GM19372 (cell line): Measurements from ENCODE around the gene MS4A4E.
"Not testable (repeated sequence)": the region's sequence is repeated elsewhere in the genome, so short reads cannot be mapped to it uniquely, and the experiment has no call there.

Experiments
- ATAC-seq: cut with Tn5 transposase; IDR thresholded peaks from one replicate; pipeline ENCODE4 v1.9.1; 2021; ENCODE audit warnings: mild to moderate bottlenecking, low read depth, moderate library complexity; ENCODE audit not compliant: unreplicated experiment

The MS4A4E gene

GRCh38 chr11:60242740-60243239 lies at the start of gene MS4A4E:
MS4A4E (minus strand) TSS chr11:60243137; CDS start chr11:60230055, 13,082 bp downstream.
- no peak for ATAC-seq

- ATAC-seq, result no peak
These were observed 49.2 kb upstream of the MS4A4E start for GRCh38 chr11:60292145-60292544.

GRCh38 chr11:60288531-60288930 lies 45.6 kb upstream of the MS4A4E start:
- ATAC-seq, result no peak

GRCh38 chr11:60285411-60286126 lies 42.6 kb upstream of the MS4A4E start:
- ATAC-seq, result not testable (repeated sequence)

GRCh38 chr11:60282286-60282685 lies 39.3 kb upstream of the MS4A4E start:
- no peak for ATAC-seq

- ATAC-seq, result no peak
These were observed 38.5 kb upstream of the MS4A4E start for GRCh38 chr11:60281485-60281884.

- no peak for ATAC-seq
These were observed 37.5 kb upstream of the MS4A4E start, which contains the start of gene MS4A4A for GRCh38 chr11:60280412-60280811. MS4A4A (plus strand) TSS chr11:60280666; CDS start chr11:60280676, 10 bp downstream.

GRCh38 chr11:60274416-60274815 lies 31.5 kb upstream of the MS4A4E start:
- ATAC-seq, result no peak

GRCh38 chr11:60265373-60266214 lies 22.7 kb upstream of the MS4A4E start:
- no peak for ATAC-seq

GRCh38 chr11:60264644-60265043 lies 21.7 kb upstream of the MS4A4E start:
- no peak for ATAC-seq

- no peak for ATAC-seq
These were observed 20.5 kb upstream of the MS4A4E start for GRCh38 chr11:60263402-60263801.

- no peak for ATAC-seq
These were observed 18.1 kb upstream of the MS4A4E start for GRCh38 chr11:60261014-60261413.

- ATAC-seq, result no peak
These were observed 15.2 kb upstream of the MS4A4E start for GRCh38 chr11:60257956-60258722.

GRCh38 chr11:60252213-60253108 lies 9.5 kb upstream of the MS4A4E start:
- no peak for ATAC-seq

GRCh38 chr11:60251485-60252212 lies 8.7 kb upstream of the MS4A4E start:
- no peak for ATAC-seq

- no peak for ATAC-seq
These were observed 1.2 kb downstream of the MS4A4E start for GRCh38 chr11:60241786-60242185.

GRCh38 chr11:60240662-60241061 lies 2.3 kb downstream of the MS4A4E start:
- no peak for ATAC-seq

- no peak for ATAC-seq
These were observed 7.6 kb downstream of the MS4A4E start for GRCh38 chr11:60235321-60235720.

- no peak for ATAC-seq
These were observed 12.3 kb downstream of the MS4A4E start for GRCh38 chr11:60230681-60231080.
